SK-N-SH (cell line): ENCODE results near the gene PODXL. TPM values are rescaled to one million over a fixed set of nuclear protein-coding genes. Genes with fewer than 3 reads are reported as not detected.

Experiments used
- CTCF ChIA-PET: fragments of 300-600, 350-600 bp; formaldehyde crosslinking; extraction: SDS; loops from one replicate; lab custom pipeline; 2021; lab: Yijun Ruan, JAX
- POLR2A ChIA-PET: fragments of 350-600 bp; sonication (Branson Sonifier 250); formaldehyde crosslinking; extraction: SDS; loops from one replicate; lab custom pipeline; 2020; ENCODE audit warnings: antibody characterized with exemption, inconsistent platforms; lab: Yijun Ruan, JAX
- DNase-seq: peaks from one replicate; pipeline ENCODE4 v3.0.0; 2012
- H2AFZ ChIP-seq: fragments of 200-600 bp; sonication (generic); 2 replicates; pipeline ENCODE4 v1.8.1; 2016; ENCODE audit warnings: antibody characterized with exemption, mild to moderate bottlenecking, low read depth
- H3F3A ChIP-seq: fragments of 200-600 bp; sonication (generic); replicated peaks from 2 replicates; pipeline ENCODE3; 2016; ENCODE audit warnings: antibody characterized with exemption, mild to moderate bottlenecking; ENCODE audit not compliant: insufficient read depth
- H3K27ac ChIP-seq, 2 experiments: fragments of 200-500 bp in 1 of 2; fragments of 200-600 bp in 1 of 2; sonication (Bioruptor generic) in 1 of 2; sonication (generic), shearing (Covaris generic) in 1 of 2; 2 replicates each; pipeline versions ENCODE4 v1.5.1 to v1.6.1; 2014 to 2016; ENCODE audit warnings: low read depth in 2 of 2, inconsistent platforms in 1 of 2, low read length in 1 of 2, mild to moderate bottlenecking in 1 of 2, mixed read lengths in 1 of 2
- H3K27me3 ChIP-seq: fragments of 200-600 bp; sonication (generic), shearing (Covaris generic); 2 replicates; pipeline ENCODE4 v1.6.1; 2016; ENCODE audit warnings: mixed run types; ENCODE audit not compliant: insufficient read depth
- H3K36me3 ChIP-seq, 2 experiments: fragments of 200-500 bp in 1 of 2; fragments of 200-600 bp in 1 of 2; sonication (Bioruptor generic) in 1 of 2; sonication (generic) in 1 of 2; replicated peaks in 1 of 2; 2 replicates each; pipeline versions ENCODE3 to v1.5.1; 2014 to 2016; ENCODE audit warnings: low read length in 1 of 2, mild to moderate bottlenecking in 1 of 2; ENCODE audit not compliant: insufficient read depth in 2 of 2, control insufficient read depth in 1 of 2
- H3K4me1 ChIP-seq, 2 experiments: fragments of 200-500 bp in 1 of 2; fragments of 200-600 bp in 1 of 2; sonication (Bioruptor generic) in 1 of 2; sonication (generic), shearing (Covaris generic) in 1 of 2; 2 replicates each; pipeline versions ENCODE4 v1.5.1 to v1.6.1; 2014 to 2016; ENCODE audit warnings: low read depth in 1 of 2, low read length in 1 of 2, mixed run types in 1 of 2; ENCODE audit not compliant: insufficient read depth in 2 of 2, control insufficient read depth in 1 of 2
- H3K4me2 ChIP-seq: fragments of 200-600 bp; sonication (generic), shearing (Covaris generic); 2 replicates; pipeline ENCODE4 v1.6.1; 2017; ENCODE audit warnings: mixed run types
- H3K4me3 ChIP-seq, 2 experiments: fragments of 200-500 bp in 1 of 2; fragments of 200-600 bp in 1 of 2; sonication (Bioruptor generic) in 1 of 2; sonication (generic), shearing (Covaris generic) in 1 of 2; 2 replicates each; pipeline versions ENCODE4 v1.5.1 to v1.8.1; 2014 to 2016; ENCODE audit warnings: low read depth in 2 of 2, inconsistent platforms in 1 of 2, low read length in 1 of 2, mild to moderate bottlenecking in 1 of 2, mixed read lengths in 1 of 2, moderate library complexity in 1 of 2
- H3K79me2 ChIP-seq: fragments of 200-600 bp; sonication (generic); 2 replicates; pipeline ENCODE4 v1.8.1; 2017; ENCODE audit warnings: mild to moderate bottlenecking; ENCODE audit not compliant: insufficient read depth
- H3K9ac ChIP-seq: fragments of 200-600 bp; sonication (generic); 2 replicates; pipeline ENCODE4 v1.6.1; 2017; ENCODE audit warnings: mixed run types
- H3K9me2 ChIP-seq: fragments of 200-600 bp; sonication (generic); 2 replicates; pipeline ENCODE4 v1.6.1; 2017; ENCODE audit warnings: mixed run types
- H3K9me3 ChIP-seq: fragments of 200-600 bp; sonication (generic); 2 replicates; pipeline ENCODE4 v1.6.1; 2017; ENCODE audit warnings: mixed run types, mild to moderate bottlenecking, moderate library complexity
- H4K20me1 ChIP-seq: fragments of 200-600 bp; sonication (generic); 2 replicates; pipeline ENCODE4 v1.6.1; 2017; ENCODE audit warnings: mild to moderate bottlenecking, mixed run types; ENCODE audit not compliant: insufficient read depth
- CHD2 ChIP-seq: fragments of 150-350 bp; IDR thresholded peaks from 2 replicates; pipeline ENCODE4 v1.6.1; 2018; ENCODE audit warnings: low read length; ENCODE audit not compliant: partially characterized antibody
- EP300 ChIP-seq, 2 experiments: IDR thresholded peaks; 2 replicates each; pipeline versions ENCODE4 v1.4.0 to v1.6.1; 2012; ENCODE audit warnings: borderline replicate concordance in 1 of 2, low read depth in 1 of 2, low read length in 1 of 2
- FOXJ3 ChIP-seq: sonication (generic); formaldehyde crosslinking; IDR thresholded peaks from 2 replicates; pipeline ENCODE4 v1.5.1; 2020; ENCODE audit warnings: mild to moderate bottlenecking, missing genetic modification reagents
- GABPA ChIP-seq: IDR thresholded peaks from 2 replicates; pipeline ENCODE4 v1.4.0; 2012; ENCODE audit warnings: low read depth, mild to moderate bottlenecking
- MXI1 ChIP-seq: IDR thresholded peaks from 2 replicates; pipeline ENCODE4 v1.6.1; 2012; ENCODE audit warnings: mild to moderate bottlenecking, low read depth, low read length, improper control_type of control experiment
- NFIC ChIP-seq: IDR thresholded peaks from 2 replicates; pipeline ENCODE4 v1.4.0; 2012; ENCODE audit warnings: borderline replicate concordance
- NRF1 ChIP-seq: IDR thresholded peaks from 2 replicates; pipeline ENCODE4 v1.6.1; 2012; ENCODE audit warnings: low read depth, mild to moderate bottlenecking, low read length
- RFX5 ChIP-seq: IDR thresholded peaks from 2 replicates; pipeline ENCODE4 v1.6.1; 2012; ENCODE audit warnings: mild to moderate bottlenecking, improper control_type of control experiment, low read length
- RXRA ChIP-seq: IDR thresholded peaks from 2 replicates; pipeline ENCODE4 v1.4.0; 2012; ENCODE audit warnings: low read depth, mild to moderate bottlenecking, borderline replicate concordance
- SMC3 ChIP-seq: IDR thresholded peaks from 2 replicates; pipeline ENCODE4 v1.6.1; 2012; ENCODE audit warnings: low read depth, low read length, improper control_type of control experiment
- USF1 ChIP-seq: IDR thresholded peaks from 2 replicates; pipeline ENCODE4 v1.4.0; 2012; ENCODE audit warnings: low read depth, borderline replicate concordance
- ZBTB33 ChIP-seq: IDR thresholded peaks from 2 replicates; pipeline ENCODE4 v1.4.0; 2012; ENCODE audit warnings: low read depth, borderline replicate concordance
- WGBS: methylation state at CpG from one replicate; pipeline ENCODE4 v1.1.6; 2017; ENCODE audit warnings: low lambda C conversion rate; 5-methylcytosine and 5-hydroxymethylcytosine counted together
- polyA plus RNA-seq, 3 experiments: library from polyadenylated mRNA; depleted of rRNA; stranded (reverse); fragments of >200 nt; gene quantifications; 2 replicates each; pipeline ENCODE4 v1.2.3, GENCODE V29; 2012
- TF ChIP-seq, protein P1 (sequence below): IDR thresholded peaks from 2 replicates; pipeline ENCODE4 v1.6.1; 2012; ENCODE audit warnings: mild to moderate bottlenecking, low read depth, low read length, moderate library complexity
- TF ChIP-seq, protein P2 (sequence below): fragments of 200-600 bp; sonication (generic); IDR thresholded peaks from 2 replicates; pipeline ENCODE4 v1.6.1; 2017; ENCODE audit warnings: antibody characterized with exemption, mild to moderate bottlenecking, moderate library complexity

PODXL gene
- polyA plus RNA-seq, 1 of the 3 experiments (the other 2 are of a cell fraction): 76.1 TPM

GRCh38 chr7:131527456-131527855, 29.0 kb downstream of the PODXL start:
- no peaks in the 10 kb centered on the region for H3K9me2 ChIP-seq
- ChIA-PET POLR2A (interaction anchor here (0.7 kb wide), 1 partner anchor 21 kb away, joined by 3 read pairs; no protein-coding TSS in a partner anchor), CTCF (interaction anchor here (0.8 to 2.7 kb wide), 6 partner anchors 12 to 128 kb away, joined by 3 to 19 read pairs (median 3); no protein-coding TSS in a partner anchor)
- peaks cover 92% of the 10 kb centered on the region for H4K20me1 ChIP-seq
- no peak overlapping the region for H3K4me2 ChIP-seq
- no peak overlapping the region for H3K27ac ChIP-seq
- peaks cover 99% of the 10 kb centered on the region for H3K79me2 ChIP-seq
- no peaks in the 10 kb centered on the region for H3K4me1 ChIP-seq
- no peak for DNase-seq
- peaks cover 0 to 10% of the 10 kb centered on the region in 2 experiments for H3K36me3 ChIP-seq
- H3F3A ChIP-seq: peaks cover 63% of the 10 kb centered on the region
- H2AFZ ChIP-seq: no peak overlapping the region
- no peaks in the 10 kb centered on the region for H3K27me3 ChIP-seq
- 60% methylated on average over 4 of the region's 4 CpGs for WGBS
- H3K4me3 ChIP-seq: no peak overlapping the region
- TF ChIP-seq GABPA (no peak), FOXJ3 (CRISPR knock-in tag) (no peak), USF1 (no peak), NFIC (no peak), RXRA (no peak), EP300 (IDR thresholded peaks at IDR 0.05; ENCODE audit: borderline replicate concordance in 1 of 2, low read depth in 1 of 2, low read length in 1 of 2) (no peak), NRF1 (no peak)
- TF ChIP-seq, protein P1, sequence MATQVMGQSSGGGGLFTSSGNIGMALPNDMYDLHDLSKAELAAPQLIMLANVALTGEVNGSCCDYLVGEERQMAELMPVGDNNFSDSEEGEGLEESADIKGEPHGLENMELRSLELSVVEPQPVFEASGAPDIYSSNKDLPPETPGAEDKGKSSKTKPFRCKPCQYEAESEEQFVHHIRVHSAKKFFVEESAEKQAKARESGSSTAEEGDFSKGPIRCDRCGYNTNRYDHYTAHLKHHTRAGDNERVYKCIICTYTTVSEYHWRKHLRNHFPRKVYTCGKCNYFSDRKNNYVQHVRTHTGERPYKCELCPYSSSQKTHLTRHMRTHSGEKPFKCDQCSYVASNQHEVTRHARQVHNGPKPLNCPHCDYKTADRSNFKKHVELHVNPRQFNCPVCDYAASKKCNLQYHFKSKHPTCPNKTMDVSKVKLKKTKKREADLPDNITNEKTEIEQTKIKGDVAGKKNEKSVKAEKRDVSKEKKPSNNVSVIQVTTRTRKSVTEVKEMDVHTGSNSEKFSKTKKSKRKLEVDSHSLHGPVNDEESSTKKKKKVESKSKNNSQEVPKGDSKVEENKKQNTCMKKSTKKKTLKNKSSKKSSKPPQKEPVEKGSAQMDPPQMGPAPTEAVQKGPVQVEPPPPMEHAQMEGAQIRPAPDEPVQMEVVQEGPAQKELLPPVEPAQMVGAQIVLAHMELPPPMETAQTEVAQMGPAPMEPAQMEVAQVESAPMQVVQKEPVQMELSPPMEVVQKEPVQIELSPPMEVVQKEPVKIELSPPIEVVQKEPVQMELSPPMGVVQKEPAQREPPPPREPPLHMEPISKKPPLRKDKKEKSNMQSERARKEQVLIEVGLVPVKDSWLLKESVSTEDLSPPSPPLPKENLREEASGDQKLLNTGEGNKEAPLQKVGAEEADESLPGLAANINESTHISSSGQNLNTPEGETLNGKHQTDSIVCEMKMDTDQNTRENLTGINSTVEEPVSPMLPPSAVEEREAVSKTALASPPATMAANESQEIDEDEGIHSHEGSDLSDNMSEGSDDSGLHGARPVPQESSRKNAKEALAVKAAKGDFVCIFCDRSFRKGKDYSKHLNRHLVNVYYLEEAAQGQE: no peak
- no peak overlapping the region for H3K9ac ChIP-seq
- H3K9me3 ChIP-seq: no peaks in the 10 kb centered on the region

GRCh38 chr7:131525820-131526219, 30.6 kb downstream of the PODXL start:
- CTCF ChIA-PET: interaction anchor here (1.7 kb wide), 1 partner anchor 12 kb away, joined by 15 read pairs; no protein-coding TSS in a partner anchor
- Histone ChIP-seq H3K9me3 (no peaks in the 10 kb centered on the region), H3F3A (peaks cover 68% of the 10 kb centered on the region), H3K4me3 (no peak overlapping the region), H3K9ac (no peak overlapping the region), H3K4me1 (no peaks in the 10 kb centered on the region; a peak in 1 of 4 replicates), H3K4me2 (no peak overlapping the region), H4K20me1 (peaks cover 98% of the 10 kb centered on the region), H2AFZ (no peak overlapping the region), H3K9me2 (no peaks in the 10 kb centered on the region), H3K36me3 (peaks cover 0 to 3% of the 10 kb centered on the region in 2 experiments), H3K79me2 (peaks cover 99% of the 10 kb centered on the region), H3K27me3 (no peaks in the 10 kb centered on the region), H3K27ac (peak overlapping the region in 1 of 2 experiments; percentile 18; a peak in 2 of 4 replicates)
- no peak for DNase-seq
- POLR2A ChIA-PET: no interaction called here
- WGBS: 79% methylated on average over 2 of the region's 2 CpGs
- no peak for TF ChIP-seq MXI1
- TF ChIP-seq EP300 (IDR thresholded peaks at IDR 0.05; ENCODE audit: borderline replicate concordance in 1 of 2, low read depth in 1 of 2, low read length in 1 of 2): no peak
- TF ChIP-seq, protein P1: no peak
- no peak for TF ChIP-seq CHD2
- TF ChIP-seq ZBTB33: no peak
- no peak for TF ChIP-seq SMC3
- no peak for TF ChIP-seq RFX5
- TF ChIP-seq, protein P2, sequence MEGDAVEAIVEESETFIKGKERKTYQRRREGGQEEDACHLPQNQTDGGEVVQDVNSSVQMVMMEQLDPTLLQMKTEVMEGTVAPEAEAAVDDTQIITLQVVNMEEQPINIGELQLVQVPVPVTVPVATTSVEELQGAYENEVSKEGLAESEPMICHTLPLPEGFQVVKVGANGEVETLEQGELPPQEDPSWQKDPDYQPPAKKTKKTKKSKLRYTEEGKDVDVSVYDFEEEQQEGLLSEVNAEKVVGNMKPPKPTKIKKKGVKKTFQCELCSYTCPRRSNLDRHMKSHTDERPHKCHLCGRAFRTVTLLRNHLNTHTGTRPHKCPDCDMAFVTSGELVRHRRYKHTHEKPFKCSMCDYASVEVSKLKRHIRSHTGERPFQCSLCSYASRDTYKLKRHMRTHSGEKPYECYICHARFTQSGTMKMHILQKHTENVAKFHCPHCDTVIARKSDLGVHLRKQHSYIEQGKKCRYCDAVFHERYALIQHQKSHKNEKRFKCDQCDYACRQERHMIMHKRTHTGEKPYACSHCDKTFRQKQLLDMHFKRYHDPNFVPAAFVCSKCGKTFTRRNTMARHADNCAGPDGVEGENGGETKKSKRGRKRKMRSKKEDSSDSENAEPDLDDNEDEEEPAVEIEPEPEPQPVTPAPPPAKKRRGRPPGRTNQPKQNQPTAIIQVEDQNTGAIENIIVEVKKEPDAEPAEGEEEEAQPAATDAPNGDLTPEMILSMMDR: no peak
